HCT116 (cell line): ENCODE measurements around the gene KCND3. TPM values are rescaled to one million over a fixed set of nuclear protein-coding genes. Genes with fewer than 3 reads are reported as not detected.

Experiments used
- ATAC-seq: fragments of 200-7000 bp; cut with Tn5 transposase; 2 replicates; pipeline ENCODE4 v1.9.1; 2020; ENCODE audit warnings: mild to moderate bottlenecking, moderate library complexity
- BruUV-seq: library from RNA; stranded (reverse); fragments of 400-500 nt; replicated peaks from 2 replicates; lab custom pipeline; 2021; lab: Mats Ljungman, UMichigan
- CTCF ChIA-PET: fragments of 300-600 bp; sonication (Branson Sonifier 250); formaldehyde crosslinking; loops from one replicate; lab custom pipeline; 2021; ENCODE audit warnings: antibody characterized with exemption; lab: Charles Lee
- POLR2A ChIA-PET: fragments of 300-600, 350-600 bp; sonication (Branson Sonifier 250); formaldehyde crosslinking; loops from one replicate; lab custom pipeline; 2021; ENCODE audit warnings: antibody characterized with exemption; lab: Charles Lee
- RAD21 ChIA-PET, 2 experiments: fragments of 300-600 bp; sonication (Branson Sonifier 250); formaldehyde crosslinking; loops; one replicate each; lab custom pipeline; 2023; ENCODE audit warnings: low total read pairs in 2 of 2; ENCODE audit not compliant: uncharacterized antibody in 2 of 2, unreplicated experiment in 2 of 2, low non-redundant PET in 1 of 2; lab: Charles Lee
- DNase-seq: peaks from one replicate; pipeline ENCODE4 v3.0.0-alpha.2; 2010; ENCODE audit warnings: low read depth, low spot score
- H2AFZ ChIP-seq: fragments of 200-600 bp; shearing (Covaris generic), sonication (generic); 2 replicates; pipeline ENCODE4 v1.6.1; 2017; ENCODE audit warnings: low read depth, mixed run types, mixed read lengths, antibody characterized with exemption, low read length; ENCODE audit not compliant: poor library complexity, severe bottlenecking
- H3K27ac ChIP-seq: 2 replicates; pipeline ENCODE4 v1.5.1; 2012; ENCODE audit warnings: low read depth, low read length
- H3K27me3 ChIP-seq: fragments of 200-600 bp; sonication (generic); 2 replicates; pipeline ENCODE4 v1.6.1; 2016; ENCODE audit warnings: mixed run types, low read length, mixed read lengths; ENCODE audit not compliant: insufficient read depth
- H3K36me3 ChIP-seq, 2 experiments: fragments of 200-500 bp in 1 of 2; fragments of 200-600 bp in 1 of 2; sonication (Bioruptor generic) in 1 of 2; sonication (generic) in 1 of 2; 2 replicates each; pipeline versions ENCODE4 v1.5.1 to v1.6.1; 2014 to 2016; ENCODE audit warnings: low read length in 2 of 2, inconsistent platforms in 1 of 2, mixed read lengths in 1 of 2, mixed run types in 1 of 2; ENCODE audit not compliant: insufficient read depth in 2 of 2, control insufficient read depth in 1 of 2
- H3K4me1 ChIP-seq, 2 experiments: fragments of 200-600 bp in 1 of 2; sonication (generic) in 1 of 2; 2 replicates each; pipeline versions ENCODE4 v1.5.1 to v1.6.1; 2012 to 2017; ENCODE audit warnings: low read length in 2 of 2, inconsistent platforms in 1 of 2, mild to moderate bottlenecking in 1 of 2, mixed read lengths in 1 of 2, mixed run types in 1 of 2, moderate library complexity in 1 of 2; ENCODE audit not compliant: insufficient read depth in 2 of 2, control insufficient read depth in 1 of 2
- H3K4me2 ChIP-seq: fragments of 200-600 bp; sonication (generic); 2 replicates; pipeline ENCODE4 v1.6.1; 2017; ENCODE audit warnings: mixed run types, low read length, mixed read lengths
- H3K4me3 ChIP-seq, 2 experiments: fragments of 200-600 bp in 1 of 2; sonication (generic) in 1 of 2; replicated peaks in 1 of 2; 2 replicates each; pipeline ENCODE4 v1.5.1; 2011 to 2016; ENCODE audit warnings: low read length in 2 of 2, control low read depth in 1 of 2, low read depth in 1 of 2, mild to moderate bottlenecking in 1 of 2, mixed read lengths in 1 of 2, mixed run types in 1 of 2
- H3K79me2 ChIP-seq: fragments of 200-600 bp; sonication (generic); 2 replicates; pipeline ENCODE4 v1.6.1; 2017; ENCODE audit warnings: mild to moderate bottlenecking, mixed run types, low read length, moderate library complexity, mixed read lengths; ENCODE audit not compliant: insufficient read depth
- H3K9ac ChIP-seq: fragments of 200-600 bp; sonication (generic); 2 replicates; pipeline ENCODE4 v1.6.1; 2016; ENCODE audit warnings: low read length, mixed read lengths
- H3K9me2 ChIP-seq: fragments of 200-600 bp; sonication (generic), shearing (Covaris generic); 2 replicates; pipeline ENCODE4 v1.6.1; 2017; ENCODE audit warnings: mixed run types, mild to moderate bottlenecking, moderate library complexity; ENCODE audit not compliant: insufficient read depth
- H3K9me3 ChIP-seq, 2 experiments: fragments of 200-500 bp in 1 of 2; fragments of 200-600 bp in 1 of 2; sonication (Bioruptor generic) in 1 of 2; sonication (generic) in 1 of 2; 2 replicates each; pipeline ENCODE4 v1.6.1; 2014 to 2017; ENCODE audit warnings: low read length in 2 of 2, mixed read lengths in 2 of 2, inconsistent platforms in 1 of 2, low read depth in 1 of 2, mild to moderate bottlenecking in 1 of 2, mixed run types in 1 of 2, moderate library complexity in 1 of 2; ENCODE audit not compliant: control insufficient read depth in 1 of 2, insufficient read depth in 1 of 2
- H4K20me1 ChIP-seq: fragments of 200-600 bp; sonication (generic), shearing (Covaris generic); 2 replicates; pipeline ENCODE4 v1.6.1; 2017; ENCODE audit warnings: mixed run types, mild to moderate bottlenecking, moderate library complexity; ENCODE audit not compliant: insufficient read depth
- CBX3 ChIP-seq: IDR thresholded peaks from 2 replicates; pipeline ENCODE4 v1.6.1; 2012; ENCODE audit warnings: low read depth
- CEBPB ChIP-seq: IDR thresholded peaks from 2 replicates; pipeline ENCODE4 v1.6.1; 2012; ENCODE audit warnings: low read depth
- MAX ChIP-seq: IDR thresholded peaks from 2 replicates; pipeline ENCODE4 v1.6.1; 2012
- SP1 ChIP-seq: IDR thresholded peaks from 2 replicates; pipeline ENCODE4 v1.6.1; 2012; ENCODE audit warnings: low read depth
- TCF7L2 ChIP-seq: IDR thresholded peaks from 2 replicates; pipeline ENCODE4 v1.7.0; 2011; ENCODE audit warnings: borderline replicate concordance, inconsistent platforms; ENCODE audit not compliant: insufficient read depth, insufficient read length; ENCODE audit errors: extremely low read depth
- ZNF274 ChIP-seq: fragments of 200-500 bp; sonication (Bioruptor generic); IDR thresholded peaks from 2 replicates; pipeline ENCODE4 v1.6.1; 2014; ENCODE audit warnings: mild to moderate bottlenecking, low read depth, low read length, inconsistent platforms
- intact Hi-C: fragments of 100-400 bp; cut with micrococcal nuclease; formaldehyde crosslinking; loops from 2 replicates; pipeline ENCODE4 v1.10.0; 2022
- total RNA-seq: library from RNA; stranded (reverse); gene quantifications from one replicate; pipeline ENCODE4 v1.2.1, GENCODE V29; 2021; ENCODE audit not compliant: unreplicated experiment

KCND3 gene
- total RNA-seq, 1 experiment from 2014 or later, result 0.44 TPM

- Histone ChIP-seq H2AFZ (no peak overlapping the region), H3K4me1 (peaks cover 9 to 20% of the 10 kb centered on the region in 2 experiments; a peak in 3 of 4 replicates), H4K20me1 (no peaks in the 10 kb centered on the region), H3K9me3 (no peaks in the 10 kb centered on the region), H3K9ac (no peak overlapping the region), H3K4me3 (no peak overlapping the region), H3K4me2 (peak overlapping the region; percentile 73), H3K79me2 (no peaks in the 10 kb centered on the region), H3K27ac (no peak overlapping the region), H3K9me2 (no peaks in the 10 kb centered on the region), H3K36me3 (no peaks in the 10 kb centered on the region), H3K27me3 (peaks cover 7% of the 10 kb centered on the region; the same call in 1 of the 2 replicates)
- intact Hi-C loops, result no loop called here
- CTCF ChIA-PET, result no interaction called here
- POLR2A ChIA-PET, result no interaction called here
- no peak for DNase-seq
- TF ChIP-seq ZNF274, result no peak
- no peak for ATAC-seq
- RAD21 ChIA-PET, result no interaction called here
- BruUV-seq, result no TSS peak
Observed at GRCh38 chr1:111988743-111989453, 570 bp downstream of the KCND3 start.

GRCh38 chr1:111988377-111988742, 1.1 kb downstream of the KCND3 start:
- TF ChIP-seq CBX3, result no peak
- TF ChIP-seq CEBPB, result no peak
- TF ChIP-seq MAX, result no peak
- no peak for TF ChIP-seq ZNF274
- TF ChIP-seq TCF7L2, result no peak
- no peak for TF ChIP-seq SP1
- H3K4me2 ChIP-seq, result no peak overlapping the region
- H3K9me2 ChIP-seq, result no peaks in the 10 kb centered on the region
- BruUV-seq, result no TSS peak
- H3K9ac ChIP-seq, result no peak overlapping the region
- no peaks in the 10 kb centered on the region for H3K79me2 ChIP-seq
- H3K4me1 ChIP-seq, result peaks cover 9 to 20% of the 10 kb centered on the region in 2 experiments; a peak in 3 of 4 replicates
- ChIA-PET CTCF (no interaction called here), RAD21 (no interaction called here), POLR2A (no interaction called here)
- H3K36me3 ChIP-seq, result no peaks in the 10 kb centered on the region
- peaks cover 3% of the 10 kb centered on the region; the same call in 1 of the 2 replicates for H3K27me3 ChIP-seq
- no peaks in the 10 kb centered on the region for H4K20me1 ChIP-seq
- H3K4me3 ChIP-seq, result no peak overlapping the region
- intact Hi-C loops, result no loop called here
- ATAC-seq (no peak), DNase-seq (no peak)
- no peak overlapping the region for H2AFZ ChIP-seq
- H3K27ac ChIP-seq, result no peak overlapping the region
- no peaks in the 10 kb centered on the region for H3K9me3 ChIP-seq
